Upper lobe of right lung (tissue), 1 donor: Measurements from ENCODE around the gene KATNAL1. TPM values are rescaled to one million over a fixed set of nuclear protein-coding genes. Genes with fewer than 3 reads are reported as not detected.
A peak's percentile ranks its signal among the peaks of the same experiment; 100 is the strongest.

Experiments used
- ATAC-seq: fragments of 200-7000 bp; cut with Tn5 transposase; one replicate; pipeline ENCODE4 v1.9.1; 2020; ENCODE audit warnings: mild to moderate bottlenecking, moderate library complexity
- DNase-seq: peaks from one replicate; pipeline ENCODE4 v3.0.0-alpha.2; 2020
- H3K27ac ChIP-seq: fragments of 200-600 bp; one replicate; pipeline ENCODE4 v1.8.0; 2022
- H3K27me3 ChIP-seq: fragments of 200-600 bp; one replicate; pipeline ENCODE4 v1.8.0; 2022; ENCODE audit warnings: mild to moderate bottlenecking
- H3K36me3 ChIP-seq: fragments of 200-600 bp; one replicate; pipeline ENCODE4 v1.8.0; 2022
- H3K4me1 ChIP-seq: fragments of 200-600 bp; one replicate; pipeline ENCODE4 v1.8.0; 2022
- H3K4me3 ChIP-seq: fragments of 200-600 bp; one replicate; pipeline ENCODE4 v1.8.0; 2022; ENCODE audit warnings: mild to moderate bottlenecking
- H3K9me3 ChIP-seq: fragments of 200-600 bp; one replicate; pipeline ENCODE4 v1.8.0; 2022
- CTCF ChIP-seq: fragments of 200-600 bp; IDR thresholded peaks from one replicate; pipeline ENCODE4 v1.8.0; 2022; ENCODE audit warnings: antibody characterized with exemption
- intact Hi-C: fragments of 100-400 bp; cut with DNase I; formaldehyde crosslinking; loops from one replicate; pipeline ENCODE4 v1.11.0; 2022
- total RNA-seq: library from RNA; stranded (reverse); fragmentation: NEBNext Ultra II Directional; extraction: Animal tissue kit (Norgen Biotek cat#: 25700); gene quantifications from one replicate; pipeline ENCODE4 v1.2.1, GENCODE V29; 2021
- donor health status: DM: no; HTN: yes; CAD: no; lungs with severe emphysema.

KATNAL1 gene
- total RNA-seq, 1 donor from 2014 or later, result 17.5 TPM

GRCh38 chr13:30216111-30216510 lies 91.2 kb downstream of the KATNAL1 start:
- TF ChIP-seq CTCF, result no peak
- intact Hi-C loops, result no loop called here
- Histone ChIP-seq H3K27ac (no peak overlapping the region), H3K9me3 (no peaks in the 10 kb centered on the region), H3K4me3 (no peak overlapping the region), H3K36me3 (peaks cover under 1% of the 10 kb centered on the region), H3K4me1 (no peaks in the 10 kb centered on the region), H3K27me3 (no peaks in the 10 kb centered on the region)
- ATAC-seq (no peak), DNase-seq (no peak)

GRCh38 chr13:30212256-30212655 lies 95.1 kb downstream of the KATNAL1 start:
- no peak overlapping the region for H3K4me3 ChIP-seq
- no peak for TF ChIP-seq CTCF
- no peaks in the 10 kb centered on the region for H3K4me1 ChIP-seq
- intact Hi-C loops, result no loop called here
- H3K27me3 ChIP-seq, result no peaks in the 10 kb centered on the region
- no peaks in the 10 kb centered on the region for H3K9me3 ChIP-seq
- ATAC-seq (no peak), DNase-seq (no peak)
- no peak overlapping the region for H3K27ac ChIP-seq
- H3K36me3 ChIP-seq, result peaks cover 11% of the 10 kb centered on the region

GRCh38 chr13:30211745-30212144 lies 95.6 kb downstream of the KATNAL1 start:
- peaks cover 16% of the 10 kb centered on the region for H3K36me3 ChIP-seq

GRCh38 chr13:30204564-30204963 lies 102.8 kb downstream of the KATNAL1 start:
- Histone ChIP-seq H3K27me3 (no peaks in the 10 kb centered on the region), H3K4me1 (no peaks in the 10 kb centered on the region), H3K9me3 (no peaks in the 10 kb centered on the region), H3K4me3 (no peak overlapping the region), H3K27ac (no peak overlapping the region), H3K36me3 (peaks cover 16% of the 10 kb centered on the region)
- no peak for ATAC-seq
- intact Hi-C loops, result no loop called here
- no peak for DNase-seq
- TF ChIP-seq CTCF, result no peak

More at GRCh38 chr13:30211745-30212144, 95.6 kb downstream of the KATNAL1 start:
- Histone ChIP-seq H3K4me1 (no peaks in the 10 kb centered on the region), H3K4me3 (no peak overlapping the region), H3K27ac (no peak overlapping the region), H3K9me3 (no peaks in the 10 kb centered on the region), H3K27me3 (no peaks in the 10 kb centered on the region)
- no peak for ATAC-seq
- intact Hi-C loops, result no loop called here
- no peak for DNase-seq
- no peak for TF ChIP-seq CTCF

- intact Hi-C loops, result no loop called here
- H3K36me3 ChIP-seq, result no peaks in the 10 kb centered on the region
- no peak for TF ChIP-seq CTCF
- H3K27ac ChIP-seq, result no peak overlapping the region
- no peaks in the 10 kb centered on the region for H3K27me3 ChIP-seq
- ATAC-seq (no peak), DNase-seq (no peak)
- no peaks in the 10 kb centered on the region for H3K4me1 ChIP-seq
- H3K9me3 ChIP-seq, result no peaks in the 10 kb centered on the region
- no peak overlapping the region for H3K4me3 ChIP-seq
These were observed 111.3 kb downstream of the KATNAL1 start for GRCh38 chr13:30196025-30196424.

- TF ChIP-seq CTCF, result no peak
- H3K4me1 ChIP-seq, result no peaks in the 10 kb centered on the region
- H3K4me3 ChIP-seq, result no peak overlapping the region
- H3K9me3 ChIP-seq, result no peaks in the 10 kb centered on the region
- no peaks in the 10 kb centered on the region for H3K27me3 ChIP-seq
- no peak overlapping the region for H3K27ac ChIP-seq
- DNase-seq (no peak), ATAC-seq (peak; percentile 16)
- no peaks in the 10 kb centered on the region for H3K36me3 ChIP-seq
- intact Hi-C loops, result no loop called here
These were observed 112.4 kb downstream of the KATNAL1 start for GRCh38 chr13:30194906-30195305.
